Hematopoietic multipotent progenitor cell (in vitro differentiated cells): Measurements from ENCODE around the gene STK32B. TPM values are rescaled to one million over a fixed set of nuclear protein-coding genes. Genes with fewer than 3 reads are reported as not detected.

Experiments
- DNase-seq, 3 donors: peaks; one replicate each; pipeline ENCODE4 v3.0.0-alpha.2; 2011 to 2015; ENCODE audit warnings: low read depth in 2 of 3, low spot score in 2 of 3
- total RNA-seq: library from RNA; depleted of rRNA; stranded (reverse); fragments of >200 nt; gene quantifications from one replicate; pipeline ENCODE4 v1.2.3, GENCODE V29; 2012

STK32B gene
- total RNA-seq, 1 donor: 14.8 TPM

GRCh38 chr4:5120067-5120466, 68.8 kb downstream of the STK32B start:
- DNase-seq: no peak

DNA sequence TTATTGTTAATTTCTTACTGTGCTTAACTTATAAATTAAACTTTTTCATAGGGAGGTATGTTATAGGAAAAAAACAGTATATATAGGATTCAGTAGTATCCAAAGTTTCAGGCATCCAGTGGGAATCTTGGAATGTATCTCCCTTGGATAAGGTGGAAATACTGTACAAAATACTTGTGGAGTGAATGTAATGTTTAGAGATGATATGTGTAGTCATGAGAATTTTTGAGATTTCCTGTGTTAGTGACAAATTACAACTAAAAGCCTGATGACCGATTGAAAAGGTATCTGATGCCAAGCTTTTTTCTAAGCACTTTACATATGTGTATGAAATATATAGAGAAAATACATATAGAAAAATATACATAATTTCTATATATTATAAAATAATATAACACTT, 69.2 kb downstream of the STK32B start:
- DNase-seq: no peak

- no peak for DNase-seq
Observed at GRCh38 chr4:5122114-5122513, 70.8 kb downstream of the STK32B start.

DNA sequence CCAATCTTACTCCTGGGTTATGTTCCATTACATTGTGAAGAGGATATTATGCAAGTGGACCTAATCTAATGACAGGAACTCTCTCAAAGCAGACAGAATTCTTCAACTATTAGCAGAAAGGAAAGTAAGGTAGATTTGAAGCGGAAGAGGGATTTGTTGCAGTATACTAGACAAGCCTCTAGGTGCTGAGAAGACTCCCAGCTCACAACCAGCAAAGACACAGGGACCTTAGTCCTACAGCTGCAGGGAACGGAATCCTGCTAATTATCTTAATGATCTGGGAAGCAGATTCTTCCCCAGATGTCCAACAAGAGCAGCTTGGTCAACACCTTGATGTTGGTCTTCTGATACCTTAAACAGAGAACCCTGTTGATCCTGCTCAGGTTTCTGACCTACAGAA, 73.6 kb downstream of the STK32B start:
- no peak for DNase-seq

GRCh38 chr4:5125321-5125720, 74.0 kb downstream of the STK32B start:
- no peak for DNase-seq

DNA sequence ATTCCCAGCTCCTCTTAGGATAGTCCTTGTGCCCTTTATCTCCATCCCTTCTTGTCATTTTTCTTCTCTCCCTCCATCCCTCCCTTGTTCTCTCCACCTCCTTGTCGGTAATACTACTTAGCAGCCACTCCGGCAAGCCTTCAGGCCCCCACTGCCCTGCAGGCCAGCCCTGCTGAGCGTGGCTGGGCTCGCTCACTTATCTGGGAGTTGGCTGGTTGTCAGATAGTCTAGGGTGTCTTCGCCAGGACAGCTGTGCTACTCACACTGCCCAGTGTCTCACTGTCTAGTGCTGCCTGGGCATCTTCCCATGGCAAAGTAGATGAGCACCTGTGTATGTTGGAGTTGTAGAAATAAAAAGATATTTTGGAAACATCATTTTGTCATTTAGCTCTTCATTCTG, 75.0 kb downstream of the STK32B start:
- no peak for DNase-seq

DNA sequence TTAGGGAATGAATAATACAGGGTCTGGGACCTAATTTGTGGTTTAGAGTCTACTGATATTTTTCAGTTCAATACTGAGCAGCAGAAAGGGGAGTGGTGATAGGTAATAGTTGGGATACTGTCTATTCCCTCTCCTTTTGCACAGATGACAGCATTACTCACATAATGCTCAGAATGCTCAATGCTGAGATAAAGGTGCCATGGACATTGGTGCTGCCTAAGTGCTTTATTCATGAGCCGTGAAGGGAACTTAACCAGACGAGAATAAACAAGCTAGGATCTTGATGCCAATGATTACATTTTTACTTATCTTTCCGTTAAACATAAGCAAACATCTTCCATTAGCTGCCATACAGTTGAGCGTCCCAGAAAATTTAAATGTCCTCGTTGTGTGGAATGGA, 75.6 kb downstream of the STK32B start:
- no peak for DNase-seq

DNA sequence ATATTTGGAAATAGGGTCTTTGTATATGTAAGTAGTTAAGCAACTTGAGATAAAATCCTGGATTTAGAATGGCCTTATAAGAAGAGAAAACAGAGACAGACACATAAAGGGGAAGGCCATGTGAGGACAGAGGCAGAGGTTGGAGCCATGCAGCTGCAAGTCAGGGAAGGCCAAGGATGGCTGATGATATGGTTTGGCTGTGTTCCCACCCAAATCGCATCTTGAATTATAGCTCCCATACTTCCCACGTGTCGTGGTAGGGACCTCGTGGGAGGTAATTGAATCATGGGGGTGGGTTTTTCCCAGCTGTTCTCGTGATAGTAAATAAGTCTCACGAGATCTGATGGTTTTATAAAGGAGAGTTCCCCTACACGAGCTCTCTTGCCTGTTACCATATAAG, 76.3 kb downstream of the STK32B start:
- no peak for DNase-seq

- no peak for DNase-seq
Observed at GRCh38 chr4:5128569-5128968, 77.3 kb downstream of the STK32B start.

- no peak for DNase-seq
Observed at GRCh38 chr4:5133201-5133600, 81.9 kb downstream of the STK32B start.

- DNase-seq: no peak
Observed at GRCh38 chr4:5133933-5134594, 82.8 kb downstream of the STK32B start.

DNA sequence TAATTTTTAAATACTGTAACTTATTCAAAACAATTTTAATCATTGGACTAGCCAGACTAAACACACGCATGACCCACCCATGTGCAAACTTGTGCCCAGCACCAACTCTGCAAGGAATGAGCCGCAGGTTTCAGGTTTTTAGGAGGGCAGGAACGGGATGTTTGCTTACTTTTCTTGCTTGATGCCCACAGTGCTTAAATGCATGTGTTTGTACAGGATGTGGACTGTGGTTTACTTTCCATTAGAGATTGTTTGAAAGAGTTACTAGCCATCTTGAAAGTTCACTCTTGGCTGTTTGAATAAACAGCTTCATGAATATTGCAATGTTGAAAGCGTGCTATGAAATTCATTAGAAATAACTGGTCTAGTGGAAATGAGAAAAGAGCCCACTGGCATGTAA, 83.3 kb downstream of the STK32B start:
- DNase-seq: no peak

GRCh38 chr4:5137226-5137625, 85.9 kb downstream of the STK32B start:
- no peak for DNase-seq

GRCh38 chr4:5137927-5138326, 86.6 kb downstream of the STK32B start:
- DNase-seq: no peak

- DNase-seq: no peak
Observed at GRCh38 chr4:5138389-5138788, 87.1 kb downstream of the STK32B start.

DNA sequence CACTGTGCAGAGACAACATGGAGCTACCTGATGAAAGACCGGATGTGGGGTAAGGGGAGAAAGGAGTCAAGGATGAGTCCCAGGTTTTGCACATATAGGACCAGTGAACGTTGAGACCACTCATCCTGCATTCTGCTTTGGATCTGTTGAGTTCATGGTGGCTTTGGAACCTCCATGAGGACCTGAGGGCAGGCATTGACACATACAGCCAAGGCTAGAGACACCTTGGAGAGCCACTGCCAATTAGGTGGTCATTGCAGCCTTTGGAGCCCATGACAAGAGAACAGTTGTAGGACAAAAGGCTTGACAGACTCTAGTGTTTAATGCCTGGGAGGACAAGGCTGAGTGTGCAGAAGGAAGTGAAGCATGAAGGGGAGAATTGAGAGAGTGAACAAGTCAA, 87.9 kb downstream of the STK32B start:
- DNase-seq: no peak

- DNase-seq: no peak
Observed at GRCh38 chr4:5141802-5142201, 90.5 kb downstream of the STK32B start.

DNA sequence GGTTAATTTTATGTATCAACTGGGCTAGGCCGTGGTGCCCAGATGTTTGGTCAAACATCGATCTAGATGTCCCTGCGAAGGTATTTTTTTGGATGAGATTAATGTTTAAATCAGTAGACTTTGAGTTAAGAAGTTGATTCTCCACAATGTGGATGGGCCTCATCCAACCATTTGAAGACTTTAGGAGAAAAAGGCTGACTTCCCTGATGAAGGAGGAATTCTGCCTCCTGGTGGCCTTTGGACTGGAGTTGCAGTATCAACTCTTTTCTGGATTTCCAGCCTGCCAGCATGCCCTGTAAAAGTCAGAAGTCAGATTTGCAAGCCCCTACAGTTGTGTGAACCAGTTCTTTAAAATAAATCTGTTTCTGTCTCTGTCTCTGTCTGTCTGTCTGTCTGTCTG, 91.4 kb downstream of the STK32B start:
- peak in 2 of 3 donors; percentile 40 to 72 for DNase-seq

- no peak for DNase-seq
Observed at GRCh38 chr4:5143306-5143861, 92.1 kb downstream of the STK32B start.

DNA sequence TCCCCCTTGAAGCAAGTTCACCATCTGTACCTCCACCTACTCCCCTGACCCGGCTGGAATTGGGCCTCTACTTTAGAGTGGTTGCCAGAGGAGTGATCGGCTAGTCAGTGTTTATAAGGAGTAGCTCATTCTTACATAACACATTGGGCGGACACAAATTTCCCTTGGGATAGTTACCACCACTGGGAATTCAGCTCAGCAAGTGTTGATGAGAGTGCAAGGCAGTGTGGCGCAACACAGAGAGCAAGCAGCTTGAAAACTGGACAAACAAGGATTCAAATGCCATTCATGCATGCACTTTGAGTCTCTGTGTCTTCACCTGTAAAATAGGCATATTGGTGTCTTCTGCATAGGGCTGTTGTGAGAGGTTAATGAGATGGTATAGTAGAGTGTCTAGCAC, 92.7 kb downstream of the STK32B start:
- DNase-seq: no peak

DNA sequence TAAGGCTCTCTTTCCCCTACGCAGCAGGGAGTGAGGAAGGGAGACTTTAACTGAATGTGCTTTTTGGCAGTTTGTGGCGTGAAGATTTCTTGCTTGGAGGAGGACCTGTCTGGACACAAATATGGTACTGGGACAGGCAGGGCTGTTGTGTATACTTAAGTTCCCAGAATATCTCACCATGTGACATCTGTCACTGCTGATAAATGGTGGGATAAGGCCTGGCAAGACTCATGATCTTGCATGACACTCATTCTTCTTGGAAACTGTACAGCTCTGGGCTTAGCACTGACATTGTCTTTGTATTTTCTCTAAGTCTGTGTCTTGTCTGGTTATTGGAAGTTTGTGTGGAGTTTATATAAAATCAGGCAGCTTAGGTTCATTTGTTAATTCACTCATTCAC, 93.1 kb downstream of the STK32B start:
- no peak for DNase-seq

DNA sequence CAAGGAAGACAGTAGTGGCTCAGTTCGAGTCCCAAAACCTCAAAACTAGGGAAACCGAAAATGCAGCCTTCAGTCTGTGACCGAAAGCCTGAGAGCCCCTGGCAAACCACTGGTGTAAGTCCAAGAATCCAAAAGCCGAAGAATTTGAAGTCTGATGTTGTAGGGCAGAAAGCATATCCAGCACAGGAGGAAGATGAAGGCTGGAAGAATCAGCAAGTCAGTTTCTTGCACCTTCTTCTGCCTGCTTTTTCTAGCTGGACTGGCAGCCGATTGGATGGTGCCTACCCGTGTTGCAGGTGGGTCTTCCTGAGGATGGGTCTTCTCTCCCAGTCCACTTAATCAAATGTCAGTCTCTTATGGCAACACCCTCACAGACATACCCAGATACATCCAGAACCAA, 95.0 kb downstream of the STK32B start:
- DNase-seq: no peak

GRCh38 chr4:5152521-5152920, 101.2 kb downstream of the STK32B start:
- no peak for DNase-seq
